ENCODE data around the gene MRFAP1L1. TPM values are rescaled to one million over a fixed set of nuclear protein-coding genes. Genes with fewer than 3 reads are reported as not detected.

MRFAP1L1 gene
- polyA plus RNA-seq, 3 donors: 7.6 to 19.1 (median 13.8) TPM

- intact Hi-C loops (cut with micrococcal nuclease): no loop called here
- WGBS (ENCODE audit: insufficient coverage): 100% methylated on average over 6 of the region's 9 CpGs
- no peak overlapping the region for H2AFZ ChIP-seq (ENCODE audit: insufficient read depth, low read depth, low read length, poor library complexity, severe bottlenecking)
Observed at GRCh38 chr4:6665320-6665654, 44.4 kb downstream of the MRFAP1L1 start.

GRCh38 chr4:6663596-6664393, 45.9 kb downstream of the MRFAP1L1 start:
- H3K27ac Mint-ChIP-seq: no peak overlapping the region
- Histone ChIP-seq H3K27me3 (ENCODE audit: control insufficient read depth in 2 of 2, insufficient read depth in 2 of 2, low read length in 2 of 2) (peaks cover 45 to 66% of the 10 kb centered on the region in 2 donors), H3K4me3 (replicated peaks in 1 of 3; ENCODE audit: low read depth in 2 of 3, low read length in 3 of 3) (no peak overlapping the region)

More at GRCh38 chr4:6665320-6665654, 44.4 kb downstream of the MRFAP1L1 start:
- H3K4me1 Mint-ChIP-seq: peaks cover 2% of the 10 kb centered on the region
- Histone ChIP-seq H3K27ac (ENCODE audit: low read depth in 1 of 2, low read length in 2 of 2) (no peak overlapping the region), H3K4me2 (replicated peaks; ENCODE audit: extremely low read depth, low read length, poor library complexity, severe bottlenecking) (no peak overlapping the region), H3K4me1 (ENCODE audit: control insufficient read depth in 1 of 2, insufficient read depth in 2 of 2, low read length in 2 of 2) (peaks cover 3 to 8% of the 10 kb centered on the region in 2 donors), H3K27me3 (ENCODE audit: control insufficient read depth in 2 of 2, insufficient read depth in 2 of 2, low read length in 2 of 2) (peaks cover 36 to 51% of the 10 kb centered on the region in 2 donors), H3K36me3 (replicated peaks in 1 of 2; ENCODE audit: control insufficient read depth in 1 of 2, insufficient read depth in 2 of 2, low read length in 2 of 2) (no peaks in the 10 kb centered on the region), H4K20me1 (ENCODE audit: insufficient read depth, low read length) (no peaks in the 10 kb centered on the region), H3K79me2 (ENCODE audit: insufficient read depth, low read length) (no peaks in the 10 kb centered on the region), H3K9ac (ENCODE audit: insufficient read depth, low read length, poor library complexity, severe bottlenecking) (no peak overlapping the region), H3K9me3 (replicated peaks in 1 of 2; ENCODE audit: control insufficient read depth in 1 of 2, insufficient read depth in 1 of 2, low read length in 2 of 2) (peaks cover 0 to 7% of the 10 kb centered on the region in 2 donors), H3K4me3 (replicated peaks in 1 of 3; ENCODE audit: low read depth in 2 of 3, low read length in 3 of 3) (no peak overlapping the region)
- no peak for TF ChIP-seq CTCF (IDR thresholded peaks at IDR 0.05)
- no peak overlapping the region for H3K4me3 Mint-ChIP-seq
- DNase-seq: no peak
- peaks cover 2 to 43% (median 37%) of the 10 kb centered on the region in 3 donors for H3K27me3 Mint-ChIP-seq (ENCODE audit: low read depth in 3 of 3)
- H3K9me3 Mint-ChIP-seq: peaks cover 0 to 13% (median 4%) of the 10 kb centered on the region in 7 donors
- no peaks in the 10 kb centered on the region for H3K36me3 Mint-ChIP-seq
- no peak overlapping the region for H3K27ac Mint-ChIP-seq

More at GRCh38 chr4:6663596-6664393, 45.9 kb downstream of the MRFAP1L1 start:
- Histone ChIP-seq H2AFZ (ENCODE audit: insufficient read depth, low read depth, low read length, poor library complexity, severe bottlenecking) (no peak overlapping the region), H3K4me1 (ENCODE audit: control insufficient read depth in 1 of 2, insufficient read depth in 2 of 2, low read length in 2 of 2) (peaks cover 9 to 13% of the 10 kb centered on the region in 2 donors), H3K27ac (ENCODE audit: low read depth in 1 of 2, low read length in 2 of 2) (no peak overlapping the region), H3K36me3 (replicated peaks in 1 of 2; ENCODE audit: control insufficient read depth in 1 of 2, insufficient read depth in 2 of 2, low read length in 2 of 2) (no peaks in the 10 kb centered on the region), H4K20me1 (ENCODE audit: insufficient read depth, low read length) (no peaks in the 10 kb centered on the region), H3K9me3 (replicated peaks in 1 of 2; ENCODE audit: control insufficient read depth in 1 of 2, insufficient read depth in 1 of 2, low read length in 2 of 2) (peaks cover 0 to 7% of the 10 kb centered on the region in 2 donors), H3K79me2 (ENCODE audit: insufficient read depth, low read length) (no peaks in the 10 kb centered on the region), H3K9ac (ENCODE audit: insufficient read depth, low read length, poor library complexity, severe bottlenecking) (no peak overlapping the region), H3K4me2 (replicated peaks; ENCODE audit: extremely low read depth, low read length, poor library complexity, severe bottlenecking) (no peak overlapping the region)
- WGBS (ENCODE audit: insufficient coverage): 20% methylated on average over 55 of the region's 55 CpGs
- peaks cover 2 to 58% (median 51%) of the 10 kb centered on the region in 3 donors for H3K27me3 Mint-ChIP-seq (ENCODE audit: low read depth in 3 of 3)
- peaks cover 0 to 14% (median 4%) of the 10 kb centered on the region in 7 donors for H3K9me3 Mint-ChIP-seq
- peaks cover 6% of the 10 kb centered on the region for H3K4me1 Mint-ChIP-seq
- H3K36me3 Mint-ChIP-seq: peaks cover 0 to 2% of the 10 kb centered on the region in 2 donors
- H3K4me3 Mint-ChIP-seq: peak overlapping the region; percentile 3 to 72
- DNase-seq: no peak
- no peak for TF ChIP-seq CTCF (IDR thresholded peaks at IDR 0.05)
- intact Hi-C loops (cut with micrococcal nuclease): no loop called here
